ENCODE measurements around the gene HPS6.
"Not testable (repeated sequence)": the region's sequence is repeated elsewhere in the genome, so short reads cannot be mapped to it uniquely, and the experiment has no call there.

The HPS6 gene

DNA sequence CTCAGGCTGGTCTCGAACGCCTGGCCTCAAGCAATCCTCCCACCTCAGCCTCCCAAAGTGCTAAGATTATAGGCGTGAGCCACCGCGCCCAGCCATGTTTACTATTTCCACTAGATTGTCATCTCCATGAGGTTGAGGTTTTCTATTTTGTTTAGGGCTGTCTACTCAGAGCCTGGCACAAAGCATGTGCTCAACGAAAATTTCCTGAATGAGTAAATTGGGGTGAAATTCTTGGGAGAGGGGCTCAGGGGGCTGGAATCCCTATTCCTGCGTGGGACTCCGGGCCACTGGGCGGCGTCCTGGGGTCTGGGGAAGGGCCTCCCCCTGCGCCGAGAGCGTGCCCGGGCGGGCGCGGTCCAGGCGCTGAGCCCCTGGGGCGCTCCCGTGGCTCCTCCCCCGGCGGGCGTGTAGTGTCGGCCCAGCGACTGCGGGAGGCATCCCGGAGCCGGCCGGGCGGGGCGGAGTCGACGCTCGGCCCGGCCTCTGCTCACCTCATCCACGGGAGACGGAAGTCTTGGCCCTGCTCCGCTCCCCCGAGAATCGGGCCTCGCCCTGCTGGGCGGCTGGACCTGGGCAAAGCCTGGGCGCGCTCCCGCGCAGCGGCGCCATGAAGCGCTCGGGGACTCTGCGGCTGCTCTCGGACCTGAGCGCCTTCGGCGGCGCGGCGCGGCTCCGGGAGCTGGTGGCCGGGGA is at the start of gene HPS6:
HPS6 (plus strand) TSS at position 482 of the 693 bp plus-strand sequence; CDS start at position 608, 126 bp downstream.
- DNase-seq, result peak; percentile 90

DNA sequence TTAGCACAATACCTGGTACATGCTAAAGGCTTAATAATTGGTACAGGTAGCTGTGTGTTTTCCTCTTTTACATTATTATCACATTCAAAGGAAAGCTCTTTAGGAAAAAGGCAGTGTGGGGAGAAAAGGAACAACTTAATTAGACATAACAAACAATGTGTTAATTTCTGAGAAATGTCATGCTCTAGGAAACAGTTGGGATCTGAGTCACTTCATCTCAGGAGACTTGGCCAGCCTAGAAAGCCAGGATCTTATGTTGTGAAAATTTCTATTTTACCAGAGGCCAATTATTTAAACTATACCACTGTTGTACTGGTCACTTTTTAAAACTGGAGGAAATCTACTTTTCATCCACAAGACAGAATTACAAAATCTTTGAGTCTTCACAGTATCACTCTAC is 48.7 kb upstream of the HPS6 start:
- DNase-seq, result no peak

DNA sequence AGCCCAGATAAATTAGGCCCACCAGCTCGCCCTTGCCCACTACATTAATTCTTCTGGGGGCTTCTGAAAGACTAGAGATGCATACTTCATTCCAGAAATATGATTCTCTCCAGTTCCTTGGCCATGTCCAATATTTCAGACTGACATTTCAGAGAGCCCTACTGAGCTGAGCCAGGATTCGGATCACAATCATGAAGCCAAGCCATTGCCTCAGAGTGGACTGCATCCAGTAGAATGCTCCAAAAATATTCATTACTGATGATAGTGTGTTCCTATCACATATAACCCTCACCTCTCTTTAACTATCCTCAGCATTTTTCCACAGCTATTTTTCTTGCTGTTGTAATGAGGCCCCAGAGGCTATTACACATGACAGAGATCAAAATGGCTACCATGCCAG is 47.9 kb upstream of the HPS6 start:
- no peak for DNase-seq

DNA sequence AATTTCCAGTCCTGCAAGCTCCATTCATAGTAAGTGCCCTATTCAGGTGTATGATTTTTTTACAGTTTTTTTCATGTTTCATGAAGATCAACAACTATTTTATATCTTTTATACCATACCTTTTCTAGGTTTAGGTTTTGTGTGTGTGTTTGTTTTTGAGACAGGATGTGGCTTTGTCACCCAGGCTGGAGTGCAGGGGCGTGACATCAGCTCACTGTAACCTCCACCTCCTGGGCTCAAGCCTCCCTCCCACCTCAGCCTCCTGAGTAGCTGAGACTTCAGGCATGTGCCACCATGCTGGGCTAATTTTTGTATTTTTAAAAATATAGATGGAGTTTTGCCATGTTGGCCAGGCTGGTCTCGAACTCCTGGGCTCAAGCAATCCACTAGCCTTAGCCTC is 44.2 kb upstream of the HPS6 start:
- no peak for DNase-seq

DNA sequence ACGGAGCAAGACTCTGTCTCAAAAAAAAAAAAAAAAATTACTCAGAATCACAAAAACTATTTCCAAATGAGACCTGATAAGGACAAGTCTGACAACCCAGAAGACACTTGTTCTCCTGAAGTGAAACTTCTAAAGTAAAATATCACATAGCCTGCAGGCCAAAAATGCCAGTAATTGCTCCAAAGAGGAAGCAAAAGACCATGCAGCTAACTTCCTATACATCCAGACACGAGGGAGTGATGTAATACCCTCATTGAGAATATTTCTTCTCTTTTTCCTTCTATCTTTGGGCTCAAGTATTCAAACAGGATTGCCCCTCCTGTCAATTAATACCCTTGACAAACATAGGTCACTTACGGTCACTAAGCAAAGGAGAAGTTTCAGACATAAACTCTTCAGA is 40.4 kb upstream of the HPS6 start:
- DNase-seq, result no peak

DNA sequence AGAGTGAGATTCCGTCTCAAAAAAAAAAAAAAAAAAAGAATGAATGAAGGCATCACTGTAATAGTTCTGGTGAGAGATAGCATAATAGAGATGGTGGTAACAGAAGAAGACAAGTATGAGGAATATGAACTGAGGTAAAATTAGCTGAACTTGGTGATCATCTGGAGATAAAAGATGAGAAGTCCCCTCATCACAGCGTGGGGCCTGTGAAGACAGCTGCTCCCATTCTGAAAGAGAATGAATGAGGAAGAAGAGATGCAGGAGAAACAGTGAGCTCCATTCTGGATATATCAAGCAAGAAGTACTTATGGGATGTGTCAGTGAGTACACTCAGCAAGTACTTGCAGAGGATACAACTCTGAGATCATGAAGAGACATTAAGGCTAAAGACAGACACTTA is 37.9 kb upstream of the HPS6 start:
- DNase-seq, result no peak

DNA sequence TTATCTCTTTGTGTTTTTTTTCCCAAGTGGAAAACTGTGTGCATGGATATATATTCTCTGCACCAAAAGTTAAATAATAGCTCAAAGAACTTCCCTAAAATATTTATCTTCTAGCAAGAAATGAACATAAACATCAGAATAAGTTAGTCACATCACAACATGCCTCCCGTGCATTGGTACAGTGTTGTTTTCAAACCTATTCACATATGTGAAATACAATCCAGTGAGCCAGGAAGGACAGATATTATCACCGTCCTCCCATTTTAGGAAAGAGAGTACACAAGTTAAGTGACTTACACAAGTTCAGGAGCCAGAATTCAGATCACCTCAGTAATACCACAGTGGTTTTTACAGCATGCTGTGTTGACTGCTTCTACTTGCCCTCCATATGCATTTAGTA is 31.4 kb upstream of the HPS6 start:
- no peak for DNase-seq

DNA sequence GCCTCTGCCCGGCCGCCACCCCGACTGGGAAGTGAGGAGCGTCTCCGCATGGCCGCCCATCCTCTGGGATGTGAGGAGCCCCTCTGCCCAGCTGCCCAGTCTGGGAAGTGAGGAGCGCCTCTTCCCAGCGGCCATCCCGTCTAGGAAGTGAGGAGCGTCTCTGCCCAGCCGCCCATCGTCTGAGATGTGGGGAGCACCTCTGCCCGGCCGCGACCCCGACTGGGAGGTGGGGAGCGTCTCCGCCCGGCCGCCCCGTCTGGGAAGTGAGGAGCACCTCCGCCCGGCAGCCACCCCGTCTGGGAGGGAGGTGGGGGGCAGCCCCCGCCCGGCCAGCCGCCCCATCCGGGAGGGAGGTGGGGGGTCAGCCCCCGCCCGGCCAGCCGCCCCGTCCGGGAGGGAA is 29.3 kb upstream of the HPS6 start:
- DNase-seq, result not testable (repeated sequence)

DNA sequence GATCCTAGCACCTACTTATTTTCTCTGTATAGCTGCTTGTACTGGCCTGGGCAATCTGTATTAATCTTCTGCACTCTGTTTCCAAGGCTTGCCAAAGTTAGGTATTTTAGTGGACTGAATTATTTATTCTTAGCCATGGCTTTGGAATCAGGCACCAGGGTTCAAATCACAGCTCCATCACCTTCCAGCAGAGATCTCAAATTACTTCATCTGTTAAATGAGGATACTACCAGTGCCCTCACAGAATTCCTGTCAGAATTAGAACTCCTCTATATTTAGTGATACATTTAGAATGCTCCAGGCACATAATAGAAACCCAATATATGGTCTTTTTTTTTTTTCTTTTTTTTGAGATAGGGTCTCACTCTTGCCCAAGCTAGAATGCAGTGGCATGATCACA is 26.7 kb upstream of the HPS6 start:
- DNase-seq, result no peak

DNA sequence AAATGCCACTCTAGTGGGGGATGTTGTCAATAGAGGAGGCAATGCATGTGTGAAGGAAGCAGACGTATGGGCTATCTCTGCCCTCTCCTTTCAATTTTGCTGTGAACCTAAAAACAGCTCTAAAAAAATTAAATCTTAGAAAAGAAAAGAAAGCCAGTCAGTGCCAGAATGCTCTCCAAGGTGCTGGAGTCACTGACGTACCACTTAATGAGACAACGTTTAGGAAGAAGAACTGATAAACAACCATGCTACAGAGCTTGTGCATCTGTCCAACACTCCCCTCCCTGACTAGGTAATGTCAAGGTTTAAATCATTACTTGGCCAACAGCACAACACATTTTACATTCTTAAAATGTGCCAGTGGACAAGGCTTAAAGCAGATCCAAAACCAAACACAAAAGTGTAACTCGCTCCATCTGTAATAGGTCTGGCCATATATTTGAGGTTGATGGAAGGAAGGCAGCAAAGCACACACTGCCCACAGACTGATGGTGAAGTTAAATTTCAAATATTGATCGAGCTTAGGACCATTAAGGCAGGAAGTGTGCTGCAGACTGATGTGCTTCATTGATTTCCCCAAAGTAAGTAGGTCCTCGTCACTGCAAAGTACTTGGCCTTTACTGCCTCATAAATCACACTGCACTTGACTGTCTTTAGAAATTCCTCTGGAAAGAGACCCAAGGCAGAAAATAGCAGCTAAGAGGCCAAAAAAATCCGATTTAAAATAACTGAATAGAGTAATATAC is 24.7 kb upstream of the HPS6 start:
- DNase-seq, result no peak

DNA sequence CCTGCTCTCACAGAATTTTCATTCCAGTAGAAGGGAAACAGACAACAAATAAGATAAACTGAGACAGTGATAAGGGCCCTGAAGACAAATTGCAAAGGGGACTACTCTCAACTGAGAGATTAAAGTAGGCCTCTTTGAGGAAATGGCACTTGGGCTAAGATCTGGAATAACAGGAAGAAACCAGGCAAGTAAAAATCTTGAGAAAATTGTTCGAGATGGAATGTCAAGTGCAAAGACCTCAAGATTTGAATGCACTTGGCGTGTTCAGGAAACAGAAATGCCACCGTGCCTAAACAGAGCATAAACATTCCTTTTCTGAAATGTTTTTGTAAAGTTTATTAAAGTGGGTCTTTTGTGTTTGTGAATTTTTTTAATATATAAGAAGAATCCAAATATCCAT is 19.9 kb upstream of the HPS6 start:
- DNase-seq, result no peak

DNA sequence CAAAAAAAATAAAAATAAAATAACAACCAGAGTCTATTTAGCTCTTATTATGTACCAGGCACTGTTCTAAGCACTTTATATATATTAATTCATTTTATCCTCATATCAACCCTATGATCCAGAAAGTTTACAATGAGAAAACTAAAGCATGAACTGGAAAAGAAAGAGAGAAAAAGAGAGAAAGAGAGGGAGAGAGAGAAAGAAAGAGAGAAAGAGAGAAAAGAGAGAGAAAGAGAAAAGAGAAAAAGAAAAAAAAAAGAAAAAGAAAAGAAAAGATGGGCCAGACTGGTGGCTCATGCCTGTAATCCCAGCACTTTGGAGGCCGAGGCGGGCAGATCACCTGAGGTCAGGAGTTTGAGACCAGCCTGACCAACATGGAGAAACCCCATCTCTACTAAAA is 19.1 kb upstream of the HPS6 start:
- DNase-seq, result no peak

DNA sequence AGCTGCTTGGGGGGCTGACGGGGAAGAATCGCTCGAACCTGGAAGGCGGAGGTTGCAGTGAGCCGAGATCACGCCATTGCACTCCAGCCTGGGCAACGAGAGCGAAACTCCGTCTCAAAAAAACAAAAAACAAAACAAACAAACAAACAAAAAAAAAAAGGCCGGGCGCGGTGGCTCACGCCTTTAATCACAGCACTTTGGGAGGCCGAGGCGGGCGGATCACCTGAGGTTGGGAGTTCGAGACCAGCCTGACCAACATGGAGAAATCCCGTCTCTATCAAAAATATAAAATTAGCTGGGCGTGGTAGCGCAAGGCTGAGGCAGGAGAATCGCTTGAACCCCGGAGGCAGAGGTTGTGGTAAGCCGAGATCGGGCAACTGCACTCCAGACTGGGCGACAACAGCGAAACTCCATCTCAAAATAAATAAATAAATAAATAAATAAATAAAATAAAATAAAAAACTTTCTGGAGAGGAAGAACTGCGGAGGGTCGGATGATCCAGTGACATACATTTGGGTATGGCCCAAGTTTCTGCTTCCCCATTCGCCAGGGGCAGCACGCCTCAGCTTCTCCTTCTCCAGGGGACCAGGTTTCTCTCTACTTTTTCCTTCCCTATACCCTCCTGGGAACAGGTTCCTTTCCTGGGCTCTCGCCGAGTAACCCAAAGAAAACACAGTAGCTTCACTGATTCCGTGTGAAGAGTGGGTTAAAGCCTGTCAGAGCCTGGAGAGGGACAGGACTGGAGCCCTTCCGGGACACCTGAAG is 10.1 kb upstream of the HPS6 start:
- not testable (repeated sequence) for DNase-seq

DNA sequence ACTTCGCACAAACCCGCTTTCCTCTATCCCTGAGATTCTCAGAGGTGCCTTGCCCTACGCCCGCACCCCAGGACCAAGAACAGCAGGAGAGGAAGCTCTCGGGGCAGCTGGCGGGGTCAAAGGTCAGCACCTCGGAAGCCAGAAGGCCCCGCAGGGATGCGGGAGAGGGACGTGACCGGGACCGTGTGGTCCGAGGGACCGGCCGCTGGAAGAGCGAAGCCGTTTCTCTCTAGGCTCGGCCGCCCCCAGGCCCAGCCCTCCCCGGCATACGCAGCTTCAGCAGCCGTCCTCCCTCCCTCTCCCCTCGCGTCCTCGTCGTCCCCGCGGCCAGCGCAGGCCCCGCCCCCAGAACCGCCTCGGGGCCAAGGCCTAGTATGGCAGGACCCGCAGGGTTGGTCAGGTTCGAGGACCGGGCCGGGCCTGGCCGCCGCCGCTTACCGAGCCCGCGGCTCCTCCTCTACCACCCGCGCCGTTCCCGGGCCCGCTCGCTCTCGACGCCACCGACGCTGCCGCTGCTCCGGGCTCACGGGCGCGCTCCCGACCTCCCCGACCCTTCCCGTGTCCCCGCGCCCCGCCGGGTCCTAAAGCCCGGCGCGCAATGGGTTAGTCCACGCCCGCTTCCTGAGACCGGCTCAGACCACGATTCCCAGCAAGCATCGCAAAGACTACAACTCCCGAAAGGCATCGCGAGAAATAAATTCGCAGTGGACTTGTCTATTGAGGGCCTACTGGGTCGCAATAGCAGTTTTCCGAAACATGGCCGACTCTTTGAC is 9.3 kb upstream of the HPS6 start, which contains the start of gene ARMH3:
ARMH3 (minus strand) TSS at position 527 of the 773 bp plus-strand sequence. CDS start 16,059 bp downstream, outside the sequence.
- peak; percentile 85 for DNase-seq

DNA sequence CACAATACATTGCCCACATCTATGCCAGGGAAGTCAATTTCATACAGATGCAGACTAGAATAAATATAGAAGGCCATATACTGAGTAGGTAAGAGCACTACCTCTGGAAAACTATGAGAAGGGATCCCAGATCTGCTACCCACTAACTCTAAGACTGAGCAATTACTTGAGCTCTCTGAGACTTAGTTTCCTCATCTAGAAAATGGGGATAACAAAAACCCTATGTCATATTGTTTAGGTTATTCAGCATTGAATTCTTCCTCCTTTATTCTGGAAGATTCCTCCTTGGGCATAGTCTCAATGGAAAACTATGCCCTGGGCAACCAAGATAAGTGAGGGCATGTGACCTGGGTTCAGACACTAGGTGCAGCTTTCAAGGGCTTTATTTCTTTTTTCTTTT is 5.2 kb upstream of the HPS6 start:
- no peak for DNase-seq

DNA sequence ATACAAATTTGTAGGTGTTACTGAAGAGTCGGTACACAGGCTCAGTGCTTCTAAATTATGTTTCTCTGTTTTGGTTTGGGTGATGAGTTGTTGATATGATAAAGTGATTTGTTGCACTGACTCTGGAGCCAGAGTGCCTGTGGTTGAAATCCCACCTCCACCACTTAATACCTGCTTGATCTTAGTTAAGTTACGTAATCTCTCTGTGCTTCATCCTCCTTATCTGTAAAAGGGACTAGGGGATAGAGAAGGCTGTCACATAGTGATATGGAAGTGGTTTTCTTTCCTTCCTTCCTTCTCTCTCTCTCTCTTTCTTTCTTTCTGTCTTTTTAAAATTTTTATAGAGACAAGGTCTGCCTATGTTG is 664 bp upstream of the HPS6 start:
- no peak for DNase-seq

DNA sequence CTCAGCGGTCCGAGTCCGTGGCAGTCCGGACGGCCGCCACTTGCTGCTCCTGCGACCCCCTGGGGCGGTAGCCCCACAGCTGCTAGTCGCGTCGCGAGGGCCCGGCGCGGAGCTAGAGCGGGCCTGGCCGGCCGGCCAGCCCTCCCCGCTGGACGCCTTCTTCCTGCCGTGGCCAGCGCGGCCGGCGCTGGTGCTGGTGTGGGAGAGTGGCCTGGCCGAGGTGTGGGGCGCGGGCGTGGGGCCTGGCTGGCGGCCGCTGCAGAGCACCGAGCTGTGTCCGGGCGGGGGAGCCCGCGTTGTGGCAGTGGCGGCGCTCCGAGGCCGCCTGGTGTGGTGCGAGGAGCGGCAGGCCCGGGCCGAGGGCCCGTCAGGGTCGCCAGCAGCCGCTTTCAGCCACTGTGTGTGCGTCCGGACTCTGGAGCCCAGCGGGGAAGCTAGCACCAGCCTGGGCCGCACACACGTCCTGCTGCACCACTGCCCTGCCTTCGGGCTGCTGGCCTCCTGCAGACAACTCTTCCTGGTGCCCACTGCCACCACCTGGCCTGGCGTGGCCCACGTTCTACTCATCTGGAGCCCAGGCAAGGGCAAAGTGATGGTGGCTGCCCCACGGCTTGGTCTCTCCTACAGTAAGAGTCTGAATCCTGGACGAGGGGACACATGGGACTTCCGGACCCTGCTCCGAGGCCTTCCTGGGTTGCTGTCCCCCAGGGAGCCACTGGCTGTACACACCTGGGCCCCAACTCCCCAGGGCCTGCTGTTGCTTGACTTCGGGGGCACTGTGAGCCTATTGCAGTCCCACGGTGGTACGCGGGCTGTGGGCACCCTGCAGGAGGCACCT is 631 bp downstream of the HPS6 start:
- no peak for DNase-seq

DNA sequence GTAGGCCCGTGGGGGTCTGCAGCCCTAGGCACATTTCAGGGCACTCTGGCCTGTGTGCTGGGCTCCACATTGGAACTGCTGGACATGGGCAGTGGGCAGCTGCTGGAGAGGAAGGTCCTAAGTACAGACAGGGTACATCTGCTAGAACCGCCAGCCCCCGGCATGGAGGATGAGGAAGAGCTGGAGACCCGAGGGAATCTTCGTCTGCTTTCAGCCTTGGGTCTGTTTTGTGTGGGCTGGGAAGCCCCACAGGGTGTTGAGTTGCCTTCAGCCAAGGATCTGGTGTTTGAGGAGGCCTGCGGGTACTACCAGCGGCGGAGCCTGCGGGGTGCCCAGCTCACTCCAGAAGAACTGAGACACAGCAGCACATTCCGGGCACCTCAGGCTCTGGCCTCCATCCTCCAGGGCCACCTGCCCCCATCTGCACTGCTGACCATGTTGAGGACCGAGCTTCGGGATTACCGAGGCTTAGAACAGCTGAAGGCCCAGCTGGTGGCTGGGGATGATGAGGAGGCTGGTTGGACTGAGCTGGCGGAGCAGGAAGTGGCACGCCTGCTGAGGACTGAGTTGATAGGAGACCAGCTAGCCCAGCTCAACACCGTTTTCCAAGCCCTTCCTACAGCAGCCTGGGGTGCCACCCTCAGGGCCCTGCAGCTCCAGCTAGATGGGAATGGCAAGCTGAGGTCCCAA is 1.4 kb downstream of the HPS6 start:
- no peak for DNase-seq

DNA sequence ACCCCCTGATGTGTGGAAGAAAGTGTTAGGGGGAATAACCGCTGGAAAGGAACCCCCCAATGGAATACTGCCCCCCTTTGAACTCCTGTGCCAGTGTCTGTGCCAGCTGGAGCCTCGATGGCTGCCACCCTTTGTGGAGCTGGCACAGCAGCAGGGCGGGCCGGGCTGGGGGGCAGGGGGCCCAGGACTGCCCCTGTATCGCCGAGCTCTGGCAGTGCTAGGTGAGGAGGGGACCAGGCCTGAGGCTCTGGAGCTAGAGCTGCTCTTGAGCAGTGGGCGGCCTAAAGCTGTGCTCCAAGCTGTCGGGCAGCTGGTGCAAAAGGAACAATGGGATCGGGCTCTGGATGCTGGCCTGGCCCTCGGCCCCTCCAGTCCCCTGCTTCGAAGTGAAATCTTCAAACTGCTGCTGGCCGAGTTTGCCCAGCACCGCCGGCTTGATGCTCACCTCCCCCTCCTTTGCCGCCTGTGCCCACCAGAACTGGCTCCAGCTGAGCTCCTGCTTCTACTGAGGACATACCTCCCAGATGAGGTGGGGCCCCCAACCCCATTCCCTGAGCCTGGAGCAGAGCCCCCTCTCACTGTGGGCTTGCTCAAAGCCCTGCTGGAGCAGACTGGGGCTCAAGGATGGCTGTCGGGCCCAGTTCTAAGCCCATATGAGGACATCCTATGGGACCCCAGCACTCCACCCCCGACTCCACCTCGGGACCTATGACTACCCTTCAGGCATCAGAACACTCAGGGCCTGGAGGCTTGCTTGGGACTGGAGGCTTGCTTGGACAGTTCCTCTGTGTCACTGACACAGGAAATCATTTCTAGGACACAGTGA is 2.2 kb downstream of the HPS6 start:
- no peak for DNase-seq

DNA sequence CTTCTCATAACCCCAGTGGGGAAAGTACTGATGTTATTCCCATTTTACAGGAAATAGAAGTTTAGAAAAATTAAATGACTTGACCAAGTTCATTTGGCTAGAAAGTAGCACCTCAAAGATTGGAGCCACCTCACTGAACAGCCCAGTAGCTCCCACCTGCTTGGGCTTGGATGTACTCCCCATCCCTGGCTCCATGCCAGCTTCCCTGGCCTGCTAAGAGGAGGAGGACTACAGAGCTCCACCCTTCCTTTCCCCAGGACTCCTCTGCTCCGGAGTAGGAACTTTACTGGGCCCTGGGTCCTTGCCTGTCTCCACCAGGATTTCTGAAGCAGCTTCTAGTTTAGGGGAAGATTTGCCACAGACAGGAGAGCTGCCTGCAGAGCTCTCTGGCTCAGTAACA is 3.1 kb downstream of the HPS6 start:
- no peak for DNase-seq

DNA sequence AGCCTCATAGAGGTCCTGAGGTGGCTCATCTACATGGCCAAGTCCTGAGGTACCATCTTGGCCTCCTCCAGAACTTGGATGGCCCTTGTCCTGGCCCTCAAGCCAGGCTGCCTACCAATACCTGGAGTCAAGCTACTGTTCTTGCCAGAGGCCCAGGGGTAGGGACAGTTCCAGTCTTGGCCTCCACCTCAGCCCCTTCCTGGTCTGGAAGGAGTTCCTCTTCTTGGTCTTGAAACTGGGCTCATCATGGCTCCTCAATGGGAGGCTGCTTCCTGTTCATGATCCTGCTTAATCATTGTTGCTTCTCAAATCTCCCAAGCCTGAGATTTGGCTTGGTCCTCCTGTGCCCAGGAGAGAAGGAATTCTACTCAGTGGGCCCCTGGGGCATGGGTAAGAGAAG is 3.9 kb downstream of the HPS6 start:
- no peak for DNase-seq

Data from activated CD4-positive, CD25-positive, alpha-beta regulatory T cell treated with anti-CD3 and anti-CD28 coated beads, Interleukin-2, amount 50 U/mL, for 72 hours (primary cell).